Upper lobe of left lung (tissue), 4 donors: ENCODE results near the gene TNFSF13.

Source experiments
- CTCF ChIP-seq, 6 experiments: fragments of 450-650 bp in 4 of 6; fragments of 200-600 bp in 2 of 6; sonication (generic) in 2 of 6; IDR thresholded peaks; one replicate each; pipeline ENCODE4 v1.5.1; 2016 to 2019; ENCODE audit warnings: antibody characterized with exemption in 6 of 6
- POLR2A ChIP-seq, 4 donors: fragments of 450-650 bp; IDR thresholded peaks; one replicate each; pipeline ENCODE4 v1.5.1; 2016 to 2017; ENCODE audit warnings: antibody characterized with exemption in 4 of 4, mild to moderate bottlenecking in 2 of 4
- POLR2AphosphoS5 ChIP-seq, 2 donors: sonication (generic); formaldehyde crosslinking; IDR thresholded peaks; one replicate each; pipeline ENCODE4 v1.5.1; 2017; ENCODE audit warnings: antibody characterized with exemption in 2 of 2

DNA sequence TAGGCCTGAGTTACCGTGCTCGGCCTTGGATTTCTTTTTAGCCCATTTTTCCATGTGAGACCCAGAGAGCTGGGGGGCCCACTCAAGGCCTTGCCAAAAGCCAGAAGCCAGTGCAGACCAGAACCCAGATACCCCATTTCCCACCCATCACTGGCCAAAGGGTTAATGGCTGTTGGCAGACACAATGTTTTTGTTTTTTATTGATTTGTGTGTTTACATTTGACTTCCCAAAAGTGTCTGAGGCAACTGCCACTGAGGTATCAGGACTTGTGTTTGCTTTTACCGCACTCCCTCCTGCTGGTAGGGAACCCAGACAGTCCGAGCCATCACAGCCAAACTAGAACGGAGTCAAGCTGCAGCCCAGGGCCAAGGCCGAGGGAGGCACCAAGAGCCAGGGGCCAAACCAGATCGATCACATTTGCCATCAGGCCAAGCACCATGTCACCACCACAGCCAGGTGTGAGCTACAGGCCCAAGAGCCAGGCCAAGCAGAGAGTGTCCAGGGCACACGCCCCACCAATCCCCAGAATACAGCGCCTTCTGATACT lies 17.4 kb upstream of the TNFSF13 start:
- TF ChIP-seq POLR2AphosphoS5 (IDR thresholded peaks at IDR 0.05), result no peak
- no peak for TF ChIP-seq CTCF (IDR thresholded peaks at IDR 0.05)
- TF ChIP-seq POLR2A (IDR thresholded peaks at IDR 0.05), result no peak
